K562 (cell line): Measurements from ENCODE around the gene SCUBE1. TPM values are rescaled to one million over a fixed set of nuclear protein-coding genes. Genes with fewer than 3 reads are reported as not detected.

ENCODE experiments used
- ZBTB1 ChIP-seq: sonication (generic); formaldehyde crosslinking; IDR thresholded peaks from 2 replicates; pipeline ENCODE4 v1.8.1; 2023; ENCODE audit warnings: missing genetic modification reagents, low read depth, mild to moderate bottlenecking, borderline replicate concordance
- polyA plus RNA-seq, 8 experiments: library from polyadenylated mRNA; depleted of rRNA in 4 of 8; stranded (reverse) in 5 of 8; unstranded in 3 of 8; fragments of >200 nt; fragmentation: Nextera tagmentation in 2 of 8; fragmentation: Illumina TruSeq in 1 of 8; extraction: Ambion mirVana in 2 of 8; extraction: Trizol in 1 of 8; gene quantifications; 2 replicates each; pipeline versions ENCODE4 v1.2.1 to v1.2.3, GENCODE V29; 2011 to 2014; ENCODE audit warnings: inconsistent platforms in 1 of 8, missing spikeins in 1 of 8
- total RNA-seq, 7 experiments: library from RNA; depleted of rRNA in 6 of 7; stranded (reverse); fragments of >200 nt in 6 of 7; fragmentation: Illumina TruSeq in 2 of 7; extraction: Trizol in 2 of 7; gene quantifications; 2 replicates each; pipeline versions ENCODE4 v1.2.1 to v1.2.3, GENCODE V29; 2011 to 2021; ENCODE audit warnings: low replicate concordance in 1 of 7
- TF ChIP-seq, protein P1 (sequence below): sonication (generic); formaldehyde crosslinking; IDR thresholded peaks from 2 replicates; pipeline ENCODE4 v1.8.1; 2023; ENCODE audit warnings: missing genetic modification reagents, mild to moderate bottlenecking, borderline replicate concordance
- TF ChIP-seq, protein P2 (sequence below): fragments of 450-650 bp; IDR thresholded peaks from 2 replicates; pipeline ENCODE4 v1.6.1; 2016; ENCODE audit warnings: antibody characterized with exemption
- TF ChIP-seq, protein P3 (sequence below): sonication (generic); formaldehyde crosslinking; IDR thresholded peaks from 2 replicates; pipeline ENCODE4 v1.8.1; 2022; ENCODE audit warnings: missing genetic modification reagents
- TF ChIP-seq, protein P4 (sequence below): IDR thresholded peaks from 3 replicates; pipeline ENCODE4 v1.6.1; 2011; ENCODE audit warnings: borderline replicate concordance, mild to moderate bottlenecking; ENCODE audit not compliant: insufficient read length, insufficient read depth
- TF ChIP-seq, protein P5 (sequence below): fragments of 250-450 bp; sonication (Bioruptor Pico); IDR thresholded peaks from 2 replicates; pipeline ENCODE4 v1.8.0; 2021; ENCODE audit warnings: moderate library complexity, mild to moderate bottlenecking, inconsistent platforms

The SCUBE1 gene
- total and polyA plus RNA-seq, 9 of the 15 experiments (the other 6 are each of a cell fraction or from before 2014, with no cell fraction given) = 0.03 to 0.47 (median 0.29) TPM; not detected in 6

DNA sequence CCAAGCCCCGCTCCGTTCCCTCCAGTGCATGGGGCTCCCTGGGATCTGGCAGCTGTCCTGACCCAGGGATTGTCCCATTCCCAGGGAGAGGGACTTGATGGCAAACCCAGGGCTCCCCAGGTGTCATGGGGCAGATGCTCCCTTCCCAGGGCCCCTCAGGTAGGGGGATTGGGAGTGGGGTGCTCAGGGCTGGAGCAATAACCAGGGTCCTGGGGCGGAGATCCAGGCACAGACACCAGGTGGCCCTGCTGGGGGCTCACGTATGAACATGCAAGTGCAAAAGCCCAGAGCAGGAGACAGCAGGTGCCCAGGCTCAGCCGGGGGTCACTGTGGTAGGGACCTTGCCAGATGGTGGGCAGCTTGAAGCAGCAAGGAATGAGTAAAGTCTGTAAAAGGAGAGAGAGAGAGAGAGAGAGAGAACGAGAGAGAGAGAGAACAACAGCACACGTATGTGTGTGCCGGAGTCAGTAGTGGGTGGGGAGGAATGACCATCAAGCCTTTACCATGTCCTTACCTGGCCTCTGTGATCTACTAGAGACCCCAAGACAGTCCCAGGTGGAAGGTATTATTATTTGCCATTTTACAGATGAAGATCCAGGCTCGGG is 49.3 kb upstream of the SCUBE1 start (continued):
- TF ChIP-seq, protein P1, sequence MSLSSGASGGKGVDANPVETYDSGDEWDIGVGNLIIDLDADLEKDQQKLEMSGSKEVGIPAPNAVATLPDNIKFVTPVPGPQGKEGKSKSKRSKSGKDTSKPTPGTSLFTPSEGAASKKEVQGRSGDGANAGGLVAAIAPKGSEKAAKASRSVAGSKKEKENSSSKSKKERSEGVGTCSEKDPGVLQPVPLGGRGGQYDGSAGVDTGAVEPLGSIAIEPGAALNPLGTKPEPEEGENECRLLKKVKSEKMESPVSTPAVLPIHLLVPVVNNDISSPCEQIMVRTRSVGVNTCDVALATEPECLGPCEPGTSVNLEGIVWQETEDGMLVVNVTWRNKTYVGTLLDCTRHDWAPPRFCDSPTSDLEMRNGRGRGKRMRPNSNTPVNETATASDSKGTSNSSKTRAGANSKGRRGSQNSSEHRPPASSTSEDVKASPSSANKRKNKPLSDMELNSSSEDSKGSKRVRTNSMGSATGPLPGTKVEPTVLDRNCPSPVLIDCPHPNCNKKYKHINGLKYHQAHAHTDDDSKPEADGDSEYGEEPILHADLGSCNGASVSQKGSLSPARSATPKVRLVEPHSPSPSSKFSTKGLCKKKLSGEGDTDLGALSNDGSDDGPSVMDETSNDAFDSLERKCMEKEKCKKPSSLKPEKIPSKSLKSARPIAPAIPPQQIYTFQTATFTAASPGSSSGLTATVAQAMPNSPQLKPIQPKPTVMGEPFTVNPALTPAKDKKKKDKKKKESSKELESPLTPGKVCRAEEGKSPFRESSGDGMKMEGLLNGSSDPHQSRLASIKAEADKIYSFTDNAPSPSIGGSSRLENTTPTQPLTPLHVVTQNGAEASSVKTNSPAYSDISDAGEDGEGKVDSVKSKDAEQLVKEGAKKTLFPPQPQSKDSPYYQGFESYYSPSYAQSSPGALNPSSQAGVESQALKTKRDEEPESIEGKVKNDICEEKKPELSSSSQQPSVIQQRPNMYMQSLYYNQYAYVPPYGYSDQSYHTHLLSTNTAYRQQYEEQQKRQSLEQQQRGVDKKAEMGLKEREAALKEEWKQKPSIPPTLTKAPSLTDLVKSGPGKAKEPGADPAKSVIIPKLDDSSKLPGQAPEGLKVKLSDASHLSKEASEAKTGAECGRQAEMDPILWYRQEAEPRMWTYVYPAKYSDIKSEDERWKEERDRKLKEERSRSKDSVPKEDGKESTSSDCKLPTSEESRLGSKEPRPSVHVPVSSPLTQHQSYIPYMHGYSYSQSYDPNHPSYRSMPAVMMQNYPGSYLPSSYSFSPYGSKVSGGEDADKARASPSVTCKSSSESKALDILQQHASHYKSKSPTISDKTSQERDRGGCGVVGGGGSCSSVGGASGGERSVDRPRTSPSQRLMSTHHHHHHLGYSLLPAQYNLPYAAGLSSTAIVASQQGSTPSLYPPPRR (CRISPR knock-in tag) = no peak
- TF ChIP-seq, protein P2, sequence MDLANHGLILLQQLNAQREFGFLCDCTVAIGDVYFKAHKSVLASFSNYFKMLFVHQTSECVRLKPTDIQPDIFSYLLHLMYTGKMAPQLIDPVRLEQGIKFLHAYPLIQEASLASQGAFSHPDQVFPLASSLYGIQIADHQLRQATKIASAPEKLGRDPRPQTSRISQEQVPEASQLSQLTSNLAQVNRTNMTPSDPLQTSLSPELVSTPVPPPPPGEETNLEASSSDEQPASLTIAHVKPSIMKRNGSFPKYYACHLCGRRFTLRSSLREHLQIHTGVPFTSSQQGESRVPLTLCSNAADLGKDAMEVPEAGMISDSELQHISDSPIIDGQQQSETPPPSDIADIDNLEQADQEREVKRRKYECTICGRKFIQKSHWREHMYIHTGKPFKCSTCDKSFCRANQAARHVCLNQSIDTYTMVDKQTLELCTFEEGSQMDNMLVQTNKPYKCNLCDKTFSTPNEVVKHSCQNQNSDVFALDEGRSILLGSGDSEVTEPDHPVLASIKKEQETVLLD = no peak
- TF ChIP-seq, protein P3, sequence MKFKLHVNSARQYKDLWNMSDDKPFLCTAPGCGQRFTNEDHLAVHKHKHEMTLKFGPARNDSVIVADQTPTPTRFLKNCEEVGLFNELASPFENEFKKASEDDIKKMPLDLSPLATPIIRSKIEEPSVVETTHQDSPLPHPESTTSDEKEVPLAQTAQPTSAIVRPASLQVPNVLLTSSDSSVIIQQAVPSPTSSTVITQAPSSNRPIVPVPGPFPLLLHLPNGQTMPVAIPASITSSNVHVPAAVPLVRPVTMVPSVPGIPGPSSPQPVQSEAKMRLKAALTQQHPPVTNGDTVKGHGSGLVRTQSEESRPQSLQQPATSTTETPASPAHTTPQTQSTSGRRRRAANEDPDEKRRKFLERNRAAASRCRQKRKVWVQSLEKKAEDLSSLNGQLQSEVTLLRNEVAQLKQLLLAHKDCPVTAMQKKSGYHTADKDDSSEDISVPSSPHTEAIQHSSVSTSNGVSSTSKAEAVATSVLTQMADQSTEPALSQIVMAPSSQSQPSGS (CRISPR knock-in tag) = no peak
- TF ChIP-seq, protein P4, sequence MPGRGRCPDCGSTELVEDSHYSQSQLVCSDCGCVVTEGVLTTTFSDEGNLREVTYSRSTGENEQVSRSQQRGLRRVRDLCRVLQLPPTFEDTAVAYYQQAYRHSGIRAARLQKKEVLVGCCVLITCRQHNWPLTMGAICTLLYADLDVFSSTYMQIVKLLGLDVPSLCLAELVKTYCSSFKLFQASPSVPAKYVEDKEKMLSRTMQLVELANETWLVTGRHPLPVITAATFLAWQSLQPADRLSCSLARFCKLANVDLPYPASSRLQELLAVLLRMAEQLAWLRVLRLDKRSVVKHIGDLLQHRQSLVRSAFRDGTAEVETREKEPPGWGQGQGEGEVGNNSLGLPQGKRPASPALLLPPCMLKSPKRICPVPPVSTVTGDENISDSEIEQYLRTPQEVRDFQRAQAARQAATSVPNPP = no peak
- TF ChIP-seq ZBTB1 (CRISPR knock-in tag) = no peak
- TF ChIP-seq, protein P5, sequence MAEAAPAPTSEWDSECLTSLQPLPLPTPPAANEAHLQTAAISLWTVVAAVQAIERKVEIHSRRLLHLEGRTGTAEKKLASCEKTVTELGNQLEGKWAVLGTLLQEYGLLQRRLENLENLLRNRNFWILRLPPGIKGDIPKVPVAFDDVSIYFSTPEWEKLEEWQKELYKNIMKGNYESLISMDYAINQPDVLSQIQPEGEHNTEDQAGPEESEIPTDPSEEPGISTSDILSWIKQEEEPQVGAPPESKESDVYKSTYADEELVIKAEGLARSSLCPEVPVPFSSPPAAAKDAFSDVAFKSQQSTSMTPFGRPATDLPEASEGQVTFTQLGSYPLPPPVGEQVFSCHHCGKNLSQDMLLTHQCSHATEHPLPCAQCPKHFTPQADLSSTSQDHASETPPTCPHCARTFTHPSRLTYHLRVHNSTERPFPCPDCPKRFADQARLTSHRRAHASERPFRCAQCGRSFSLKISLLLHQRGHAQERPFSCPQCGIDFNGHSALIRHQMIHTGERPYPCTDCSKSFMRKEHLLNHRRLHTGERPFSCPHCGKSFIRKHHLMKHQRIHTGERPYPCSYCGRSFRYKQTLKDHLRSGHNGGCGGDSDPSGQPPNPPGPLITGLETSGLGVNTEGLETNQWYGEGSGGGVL (CRISPR knock-in tag) = no peak
